OCI-LY1 (cell line): ENCODE measurements around the gene PIP4P1.

Experiments
- EZH2 ChIP-seq: fragments of 200-600 bp; sonication (generic), shearing (Covaris generic); IDR thresholded peaks from 2 replicates; pipeline ENCODE4 v1.8.0; 2017; ENCODE audit warnings: borderline replicate concordance, mixed run types, mild to moderate bottlenecking, antibody characterized with exemption, low read length, moderate library complexity, mixed read lengths
- TF ChIP-seq, protein P1 (sequence below): fragments of 200-600 bp; sonication (generic), shearing (Covaris generic); IDR thresholded peaks from 2 replicates; pipeline ENCODE4 v1.5.1; 2017; ENCODE audit warnings: mild to moderate bottlenecking, antibody characterized with exemption, low read length, moderate library complexity, mixed read lengths

DNA sequence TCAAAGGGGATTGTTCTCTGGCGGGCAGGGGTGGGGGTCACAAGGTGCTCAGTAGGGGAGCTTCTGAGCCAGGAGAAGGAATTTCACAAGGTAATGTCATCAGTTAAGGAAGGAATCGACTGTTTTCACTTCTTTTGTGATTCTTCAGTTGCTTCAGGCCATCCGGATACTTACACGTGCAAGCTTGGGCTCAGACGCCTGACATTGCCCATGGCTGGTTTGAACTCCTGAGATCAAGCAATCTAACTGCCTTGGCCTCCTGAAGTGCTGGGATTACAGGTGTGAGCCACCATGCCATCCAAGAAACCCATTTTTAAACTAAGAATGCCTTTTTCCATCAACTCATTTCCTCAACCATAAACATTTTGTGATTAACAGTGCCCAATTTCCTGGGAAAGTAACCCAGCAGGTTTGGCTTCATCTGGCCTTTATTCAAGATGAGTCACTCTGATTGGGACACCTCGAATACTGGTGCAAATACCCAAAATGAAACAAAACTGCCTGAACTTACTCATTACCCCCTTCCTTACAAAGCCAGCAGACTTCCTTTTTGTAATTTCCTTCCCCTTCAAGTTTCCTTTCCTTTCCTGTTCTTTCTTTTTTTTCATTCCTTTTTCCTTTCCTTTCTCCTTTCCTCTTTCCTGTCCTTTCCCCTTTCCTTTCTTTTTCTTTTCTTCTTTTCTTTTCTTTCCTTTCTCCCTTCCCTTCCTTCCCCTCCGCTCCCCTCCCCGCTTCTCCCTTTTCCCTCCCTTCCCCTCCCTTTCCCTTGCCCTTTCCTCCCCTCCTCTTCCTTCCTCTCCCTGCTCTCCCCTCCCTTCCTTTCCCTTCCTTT is 33.9 kb upstream of the PIP4P1 start:
- TF ChIP-seq, protein P1, sequence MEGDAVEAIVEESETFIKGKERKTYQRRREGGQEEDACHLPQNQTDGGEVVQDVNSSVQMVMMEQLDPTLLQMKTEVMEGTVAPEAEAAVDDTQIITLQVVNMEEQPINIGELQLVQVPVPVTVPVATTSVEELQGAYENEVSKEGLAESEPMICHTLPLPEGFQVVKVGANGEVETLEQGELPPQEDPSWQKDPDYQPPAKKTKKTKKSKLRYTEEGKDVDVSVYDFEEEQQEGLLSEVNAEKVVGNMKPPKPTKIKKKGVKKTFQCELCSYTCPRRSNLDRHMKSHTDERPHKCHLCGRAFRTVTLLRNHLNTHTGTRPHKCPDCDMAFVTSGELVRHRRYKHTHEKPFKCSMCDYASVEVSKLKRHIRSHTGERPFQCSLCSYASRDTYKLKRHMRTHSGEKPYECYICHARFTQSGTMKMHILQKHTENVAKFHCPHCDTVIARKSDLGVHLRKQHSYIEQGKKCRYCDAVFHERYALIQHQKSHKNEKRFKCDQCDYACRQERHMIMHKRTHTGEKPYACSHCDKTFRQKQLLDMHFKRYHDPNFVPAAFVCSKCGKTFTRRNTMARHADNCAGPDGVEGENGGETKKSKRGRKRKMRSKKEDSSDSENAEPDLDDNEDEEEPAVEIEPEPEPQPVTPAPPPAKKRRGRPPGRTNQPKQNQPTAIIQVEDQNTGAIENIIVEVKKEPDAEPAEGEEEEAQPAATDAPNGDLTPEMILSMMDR = no peak
- no peak for TF ChIP-seq EZH2
